Upper lobe of left lung (tissue), 6 donors: ENCODE results near the gene TRIM10. TPM values are rescaled to one million over a fixed set of nuclear protein-coding genes. Genes with fewer than 3 reads are reported as not detected.
A peak's percentile ranks its signal among the peaks of the same experiment; 100 is the strongest.

Experiments
- ATAC-seq, 2 donors: fragments of 200-7000 bp; cut with Tn5 transposase; one replicate each; pipeline ENCODE4 v1.9.1; 2022; ENCODE audit warnings: mild to moderate bottlenecking in 2 of 2, moderate library complexity in 2 of 2; ENCODE audit not compliant: low FRiP score in 2 of 2
- DNase-seq, 2 donors: peaks; one replicate each; pipeline ENCODE4 v3.0.0-alpha.2; 2019 to 2020
- H3K27ac ChIP-seq, 4 donors: fragments of 200-600 bp; sonication (generic); one replicate each; pipeline ENCODE4 v1.5.1; 2016 to 2019
- H3K27me3 ChIP-seq, 4 donors: fragments of 200-600 bp; sonication (generic); one replicate each; pipeline ENCODE4 v1.5.1; 2017 to 2019
- H3K36me3 ChIP-seq, 4 donors: fragments of 200-600 bp; sonication (generic); one replicate each; pipeline ENCODE4 v1.5.1; 2016 to 2019
- H3K4me1 ChIP-seq, 4 donors: fragments of 200-600 bp; sonication (generic); one replicate each; pipeline ENCODE4 v1.5.1; 2018 to 2019
- H3K4me3 ChIP-seq, 4 donors: fragments of 200-600 bp; sonication (generic); one replicate each; pipeline ENCODE4 v1.5.1; 2017 to 2019; ENCODE audit warnings: mild to moderate bottlenecking in 2 of 4, moderate library complexity in 1 of 4
- H3K9me3 ChIP-seq, 4 donors: fragments of 200-600 bp; sonication (generic); one replicate each; pipeline ENCODE4 v1.5.1; 2018 to 2019
- CTCF ChIP-seq, 6 experiments: fragments of 450-650 bp in 4 of 6; fragments of 200-600 bp in 2 of 6; sonication (generic) in 2 of 6; IDR thresholded peaks; one replicate each; pipeline ENCODE4 v1.5.1; 2016 to 2019; ENCODE audit warnings: antibody characterized with exemption in 6 of 6
- EP300 ChIP-seq, 4 donors: sonication (generic); formaldehyde crosslinking; IDR thresholded peaks; one replicate each; pipeline ENCODE4 v1.5.1; 2017; ENCODE audit warnings: antibody characterized with exemption in 4 of 4, control low read depth in 2 of 4
- POLR2A ChIP-seq, 4 donors: fragments of 450-650 bp; IDR thresholded peaks; one replicate each; pipeline ENCODE4 v1.5.1; 2016 to 2017; ENCODE audit warnings: antibody characterized with exemption in 4 of 4, mild to moderate bottlenecking in 2 of 4
- POLR2AphosphoS5 ChIP-seq, 2 donors: sonication (generic); formaldehyde crosslinking; IDR thresholded peaks; one replicate each; pipeline ENCODE4 v1.5.1; 2017; ENCODE audit warnings: antibody characterized with exemption in 2 of 2
- WGBS, 2 donors: methylation state at CpG; one replicate each; pipeline ENCODE4 v1.1.5; 2017 to 2018; 5-methylcytosine and 5-hydroxymethylcytosine counted together
- total RNA-seq, 6 donors: library from RNA; depleted of rRNA in 4 of 6; stranded (reverse); fragments of >200 nt in 4 of 6; gene quantifications; one replicate each; pipeline versions ENCODE4 v1.1.0 to v1.2.1, GENCODE V29; 2016 to 2021
- donor health status: DM: no; HTN: no; CAD: no; lungs with moderate emphysema.
- donor health status: DM: no; HTN: yes; CAD: no; lungs with severe emphysema.

TRIM10 gene
- total RNA-seq, 6 donors from 2014 or later: 0.07 to 1.4 (median 0.13) TPM; not detected in 2

DNA sequence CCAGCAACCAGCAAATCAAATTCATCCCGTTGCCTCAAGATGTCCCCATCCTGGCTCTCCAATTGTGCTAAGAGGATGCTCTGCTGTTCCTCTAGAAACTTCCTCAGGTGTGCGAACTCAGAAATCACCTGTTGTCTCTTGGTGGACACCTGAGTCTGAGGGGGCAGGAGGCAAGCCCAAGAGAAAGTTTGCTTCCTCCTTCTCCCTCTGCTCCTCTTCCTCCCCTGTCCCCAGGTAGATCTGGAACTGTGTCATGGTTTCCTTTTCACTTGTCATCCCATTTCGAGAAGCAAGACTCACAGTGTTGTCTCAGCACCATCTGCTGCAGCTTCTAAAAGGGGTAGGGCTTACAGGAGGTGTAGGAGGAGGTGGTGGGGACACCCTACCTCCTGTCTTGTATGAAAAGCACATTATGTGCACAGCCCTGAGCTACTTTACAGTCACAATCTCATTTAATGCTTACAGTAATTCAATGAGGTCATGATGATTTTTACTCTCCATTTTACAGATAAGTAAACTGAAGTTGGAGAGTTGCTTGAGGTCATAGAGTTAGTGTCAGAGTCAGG lies 2.5 kb downstream of the TRIM10 start:
- H3K27ac ChIP-seq: no peak overlapping the region
- H3K9me3 ChIP-seq: no peaks in the 10 kb centered on the region
- no peak overlapping the region for H3K4me3 ChIP-seq
- 68 to 74% methylated on average over 3 of the region's 3 CpGs for WGBS, 2 donors
- H3K27me3 ChIP-seq: no peaks in the 10 kb centered on the region
- no peaks in the 10 kb centered on the region for H3K36me3 ChIP-seq
- no peak for DNase-seq
- ATAC-seq: no peak
- peaks cover 7 to 13% (median 10%) of the 10 kb centered on the region in 4 donors for H3K4me1 ChIP-seq
- TF ChIP-seq CTCF (IDR thresholded peaks at IDR 0.05): no peak
- TF ChIP-seq POLR2AphosphoS5 (IDR thresholded peaks at IDR 0.05): no peak
- no peak for TF ChIP-seq POLR2A (IDR thresholded peaks at IDR 0.05)
- no peak for TF ChIP-seq EP300 (IDR thresholded peaks at IDR 0.05)

- ATAC-seq (no peak), DNase-seq (no peak)
- Histone ChIP-seq H3K27me3 (no peaks in the 10 kb centered on the region), H3K4me1 (peaks cover 7 to 13% (median 10%) of the 10 kb centered on the region in 4 donors), H3K4me3 (no peak overlapping the region), H3K27ac (no peak overlapping the region), H3K9me3 (no peaks in the 10 kb centered on the region), H3K36me3 (no peaks in the 10 kb centered on the region)
- no peak for TF ChIP-seq CTCF (IDR thresholded peaks at IDR 0.05)
- no peak for TF ChIP-seq POLR2A (IDR thresholded peaks at IDR 0.05)
- TF ChIP-seq POLR2AphosphoS5 (IDR thresholded peaks at IDR 0.05): no peak
- TF ChIP-seq EP300 (IDR thresholded peaks at IDR 0.05): no peak
- WGBS, 2 donors: 74 to 85% methylated on average over 2 of the region's 2 CpGs
Measured at GRCh38 chr6:30157999-30158398, 3.0 kb downstream of the TRIM10 start.

DNA sequence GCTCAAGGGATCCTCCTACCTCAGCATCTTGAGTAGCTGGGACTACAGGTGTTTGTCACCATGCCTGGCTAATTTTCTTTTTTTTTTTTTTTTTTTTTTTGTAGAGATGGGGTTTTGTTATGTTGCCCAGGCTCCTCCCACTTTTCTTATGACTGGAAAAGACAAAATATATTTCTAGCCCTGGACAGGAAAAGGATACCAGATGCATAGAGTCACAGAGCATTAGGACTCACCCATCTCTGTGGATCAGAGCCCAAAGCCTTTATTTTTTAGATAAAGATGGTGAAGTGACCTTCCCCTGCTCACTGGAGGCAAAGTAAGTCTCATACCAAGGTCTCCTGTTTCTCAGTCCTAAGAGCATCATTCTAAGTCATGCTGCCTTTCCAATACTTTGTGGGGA lies 3.4 kb downstream of the TRIM10 start:
- no peak for TF ChIP-seq POLR2A (IDR thresholded peaks at IDR 0.05)
- no peak for TF ChIP-seq EP300 (IDR thresholded peaks at IDR 0.05)
- TF ChIP-seq CTCF (IDR thresholded peaks at IDR 0.05): no peak
- TF ChIP-seq POLR2AphosphoS5 (IDR thresholded peaks at IDR 0.05): no peak
- Histone ChIP-seq H3K27me3 (no peaks in the 10 kb centered on the region), H3K4me1 (peaks cover 7 to 13% (median 10%) of the 10 kb centered on the region in 4 donors), H3K36me3 (no peaks in the 10 kb centered on the region), H3K4me3 (no peak overlapping the region), H3K27ac (no peak overlapping the region), H3K9me3 (no peaks in the 10 kb centered on the region)
- ATAC-seq: no peak
- no peak for DNase-seq

- H3K27me3 ChIP-seq: no peaks in the 10 kb centered on the region
- TF ChIP-seq POLR2A (IDR thresholded peaks at IDR 0.05) (no peak), CTCF (IDR thresholded peaks at IDR 0.05) (no peak), EP300 (IDR thresholded peaks at IDR 0.05) (no peak), POLR2AphosphoS5 (IDR thresholded peaks at IDR 0.05) (no peak)
- peak overlapping the region in 2 of 4 donors; percentile 44 to 48 for H3K27ac ChIP-seq
- no peaks in the 10 kb centered on the region for H3K36me3 ChIP-seq
- DNase-seq: no peak
- no peak overlapping the region for H3K4me3 ChIP-seq
- no peak for ATAC-seq
- WGBS, 2 donors: 88 to 95% methylated on average over 9 of the region's 9 CpGs
- peaks cover 7 to 13% (median 10%) of the 10 kb centered on the region in 4 donors for H3K4me1 ChIP-seq
- no peaks in the 10 kb centered on the region for H3K9me3 ChIP-seq
Measured at GRCh38 chr6:30156774-30157173, 4.2 kb downstream of the TRIM10 start.

DNA sequence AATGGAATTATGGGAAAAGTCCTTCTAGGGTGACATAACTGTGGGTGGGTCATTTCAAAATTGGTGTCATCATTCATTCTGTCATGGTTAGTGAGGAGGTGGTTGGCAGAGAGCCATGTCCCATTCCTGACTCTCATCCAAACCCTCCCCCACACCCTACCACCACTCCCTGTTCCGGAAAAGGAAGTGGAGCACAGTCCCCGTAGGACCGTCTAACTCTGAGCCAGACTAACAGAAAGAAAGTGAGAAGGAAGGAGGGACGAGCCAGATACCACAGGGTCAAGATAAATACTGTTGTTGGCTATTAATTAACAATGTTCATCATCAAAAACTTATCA lies 4.8 kb downstream of the TRIM10 start:
- ATAC-seq (peak in 1 of 2 donors; percentile 74), DNase-seq (peak in 1 of 2 donors; percentile 55)
- Histone ChIP-seq H3K27ac (peak overlapping the region in 2 of 4 donors; percentile 44 to 53), H3K27me3 (no peaks in the 10 kb centered on the region), H3K4me3 (no peak overlapping the region), H3K36me3 (no peaks in the 10 kb centered on the region), H3K9me3 (no peaks in the 10 kb centered on the region), H3K4me1 (peaks cover 7 to 13% (median 10%) of the 10 kb centered on the region in 4 donors)
- 7 to 9% methylated on average over 4 of the region's 4 CpGs for WGBS, 2 donors
- TF ChIP-seq EP300 (IDR thresholded peaks at IDR 0.05): peak in 2 of 4 donors; percentile 9 to 28
- TF ChIP-seq POLR2A (IDR thresholded peaks at IDR 0.05): no peak
- TF ChIP-seq POLR2AphosphoS5 (IDR thresholded peaks at IDR 0.05): peak; percentile 35 to 56
- no peak for TF ChIP-seq CTCF (IDR thresholded peaks at IDR 0.05)
